ENCODE data around the gene PARD3.

PARD3 gene

DNA sequence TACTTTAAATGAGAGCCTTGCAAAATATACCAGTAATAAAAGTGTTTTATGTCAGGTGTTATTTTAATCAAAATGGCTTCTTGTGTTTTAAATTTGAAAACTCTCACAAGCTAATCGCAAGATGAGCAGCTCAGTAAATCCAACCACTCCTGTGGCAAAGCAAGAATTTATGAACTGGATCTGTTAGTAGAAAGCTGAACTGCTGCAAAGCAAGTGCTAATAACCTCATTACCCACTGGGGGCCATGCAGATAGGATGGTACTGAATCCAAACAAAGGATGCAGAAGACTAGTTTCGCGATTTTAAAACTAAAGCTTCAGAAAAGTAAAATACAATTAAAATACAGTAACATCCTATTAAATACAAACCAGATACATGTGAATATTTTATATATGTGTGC, 468.0 kb downstream of the PARD3 start:
- DNase-seq (ENCODE audit: low read depth in 2 of 2), result no peak

GRCh38 chr10:34346516-34347100, 468.5 kb downstream of the PARD3 start:
- no peak for DNase-seq (ENCODE audit: low read depth in 2 of 2)

GRCh38 chr10:34345383-34345782, 469.7 kb downstream of the PARD3 start:
- DNase-seq (ENCODE audit: low read depth in 2 of 2), result no peak

DNA sequence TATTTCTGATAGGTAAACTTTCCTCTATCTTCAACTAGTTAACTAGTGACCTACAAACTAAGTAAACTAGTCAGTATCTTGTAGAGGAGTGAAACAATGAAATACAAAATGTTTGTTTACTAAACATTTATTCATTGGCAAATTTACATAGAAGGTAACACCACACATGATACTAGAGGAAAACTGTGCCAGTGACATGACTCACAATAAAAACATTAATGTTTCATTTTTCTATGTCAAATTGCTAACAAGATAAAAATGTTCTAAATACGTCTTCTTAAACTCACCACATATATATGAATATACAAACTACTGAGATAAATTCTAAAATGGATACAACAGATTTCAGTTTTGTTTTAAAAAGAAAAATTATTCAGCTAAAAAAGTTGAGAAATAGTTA, 471.3 kb downstream of the PARD3 start:
- DNase-seq (ENCODE audit: low read depth in 2 of 2), result no peak

DNA sequence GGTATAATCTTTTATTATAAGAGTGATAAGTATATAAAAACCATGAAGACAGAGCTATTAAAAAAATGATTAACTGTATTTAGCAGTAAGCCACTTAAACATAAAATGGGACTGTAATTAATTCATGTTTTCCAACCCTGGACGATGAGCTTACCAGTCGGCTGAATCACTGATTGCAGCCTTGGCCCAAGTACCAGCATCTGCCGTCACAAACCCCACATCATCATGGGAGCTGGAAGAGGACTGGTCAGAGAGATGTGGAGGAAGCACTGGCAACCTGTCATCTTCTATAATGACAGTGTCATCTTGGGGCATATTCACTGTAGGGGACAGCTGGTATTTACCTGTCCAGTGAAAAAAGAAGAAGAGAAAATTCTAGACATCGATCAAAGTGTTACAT, 473.6 kb downstream of the PARD3 start:
- DNase-seq (ENCODE audit: low read depth in 2 of 2), result no peak

- no peak for DNase-seq (ENCODE audit: low read depth in 2 of 2)
These were observed 474.2 kb downstream of the PARD3 start for GRCh38 chr10:34340934-34341333.

DNA sequence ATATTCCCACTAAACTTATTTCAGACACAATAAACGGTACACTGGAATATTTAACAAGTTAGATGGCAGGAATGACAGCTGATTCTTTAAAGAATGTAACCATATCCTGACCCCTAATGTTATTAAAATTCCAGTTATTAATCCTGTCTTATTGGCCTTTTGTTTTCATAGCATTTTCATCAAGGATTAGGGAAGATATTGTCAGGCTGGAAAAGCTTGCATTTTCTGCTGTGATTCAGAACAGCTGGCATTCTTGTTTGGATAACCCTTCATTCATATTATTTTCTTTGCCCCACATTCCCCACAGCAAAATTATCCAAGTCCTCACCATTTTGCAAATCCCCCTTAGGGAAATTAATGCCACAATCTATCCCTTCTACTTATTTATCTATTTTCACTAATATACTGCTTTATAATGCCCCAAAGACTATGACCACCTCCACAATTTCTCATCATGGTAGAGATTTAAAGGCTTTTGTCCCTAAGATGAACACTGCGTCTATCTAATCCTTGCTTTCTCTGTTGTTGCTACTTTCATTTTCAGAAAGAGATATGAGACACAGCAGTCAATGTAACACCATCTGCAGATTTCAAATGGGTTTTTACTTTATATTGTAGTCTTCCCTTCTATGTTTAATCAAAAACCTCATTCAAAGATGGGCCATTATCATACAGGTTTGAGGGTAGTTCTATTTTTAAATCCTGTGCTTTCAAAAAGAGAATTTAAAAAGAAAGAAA, 475.1 kb downstream of the PARD3 start:
- no peak for DNase-seq (ENCODE audit: low read depth in 2 of 2)

GRCh38 chr10:34337917-34338316, 477.2 kb downstream of the PARD3 start:
- no peak for DNase-seq (ENCODE audit: low read depth in 2 of 2)

DNA sequence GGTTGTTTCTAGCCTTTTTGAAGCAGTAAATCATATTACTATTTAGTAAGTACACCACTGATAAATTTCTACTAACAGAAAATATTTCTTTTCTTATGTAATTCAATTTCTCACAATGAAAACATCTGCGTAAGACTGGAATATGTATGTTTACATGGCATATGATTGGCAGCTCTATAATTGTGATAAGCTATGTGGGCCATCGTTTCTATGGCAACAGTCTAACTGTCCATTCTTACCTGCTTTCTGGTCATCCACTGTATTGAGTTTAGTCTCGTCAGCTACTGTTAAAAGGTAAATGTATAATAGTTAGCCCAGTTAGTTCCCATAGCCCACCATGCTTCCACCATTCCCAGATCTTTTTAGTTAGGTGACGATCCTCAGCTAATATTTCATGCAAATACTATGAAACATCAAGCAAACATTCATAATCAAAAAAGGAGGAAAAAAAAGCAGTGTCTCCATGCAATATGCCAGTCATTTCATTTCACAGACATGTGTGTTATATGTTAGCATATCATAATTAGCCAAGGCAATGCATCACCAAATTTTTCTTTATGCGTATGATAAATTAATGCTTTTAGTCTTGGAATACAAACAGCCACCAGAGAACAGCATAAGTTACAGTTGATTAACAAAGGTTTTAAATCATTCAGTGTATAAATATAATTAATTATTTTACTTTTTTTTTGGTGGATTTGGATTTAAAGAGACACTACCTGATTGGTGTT, 479.0 kb downstream of the PARD3 start:
- DNase-seq (ENCODE audit: low read depth in 2 of 2), result no peak

GRCh38 chr10:34334908-34335307, 480.2 kb downstream of the PARD3 start:
- no peak for DNase-seq (ENCODE audit: low read depth in 2 of 2)

DNA sequence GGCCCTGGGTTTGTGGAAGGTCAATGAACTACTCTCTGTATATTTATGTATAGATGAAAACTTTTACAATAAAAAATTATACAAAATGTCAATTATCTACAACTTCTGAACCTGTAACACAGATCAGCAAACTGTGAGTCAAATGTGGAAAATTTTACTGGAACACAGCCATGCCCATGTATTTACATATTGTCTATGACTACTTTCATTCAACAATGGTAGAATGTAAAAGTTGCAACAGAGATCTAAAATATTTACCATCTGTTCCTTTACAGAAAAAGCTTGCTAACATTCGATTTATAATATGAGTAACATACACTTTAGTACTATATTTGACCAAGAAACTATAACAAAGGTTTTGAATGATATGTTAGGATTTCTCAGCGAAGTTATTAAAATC, 481.6 kb downstream of the PARD3 start:
- DNase-seq (ENCODE audit: low read depth in 2 of 2), result no peak

GRCh38 chr10:34327184-34327583, 487.9 kb downstream of the PARD3 start:
- no peak for DNase-seq (ENCODE audit: low read depth in 2 of 2)

- no peak for DNase-seq (ENCODE audit: low read depth in 2 of 2)
These were observed 491.9 kb downstream of the PARD3 start for GRCh38 chr10:34323192-34323591.

DNA sequence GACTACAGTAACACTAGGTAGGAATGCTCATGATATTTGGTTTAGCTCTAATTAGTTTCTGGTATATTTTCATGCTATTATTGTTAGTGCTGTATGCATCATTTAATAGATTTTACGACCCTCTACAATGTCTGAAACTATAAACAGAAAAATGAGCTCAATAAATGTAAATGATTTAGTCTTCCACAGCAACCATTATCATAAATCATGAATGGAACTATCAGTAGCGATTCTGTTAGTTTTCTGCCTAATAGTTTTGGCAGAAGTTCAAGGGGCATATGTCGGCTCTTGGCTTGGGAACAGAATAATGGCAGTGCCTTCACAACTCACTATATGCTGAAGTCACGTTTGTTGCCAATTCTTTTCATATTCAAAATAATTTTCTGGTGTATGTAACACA, 494.8 kb downstream of the PARD3 start:
- no peak for DNase-seq (ENCODE audit: low read depth in 2 of 2)

GRCh38 chr10:34319197-34319846, 495.8 kb downstream of the PARD3 start:
- no peak for DNase-seq (ENCODE audit: low read depth in 2 of 2)

- DNase-seq (ENCODE audit: low read depth in 2 of 2), result no peak
These were observed 498.9 kb downstream of the PARD3 start for GRCh38 chr10:34316154-34316553.

DNA sequence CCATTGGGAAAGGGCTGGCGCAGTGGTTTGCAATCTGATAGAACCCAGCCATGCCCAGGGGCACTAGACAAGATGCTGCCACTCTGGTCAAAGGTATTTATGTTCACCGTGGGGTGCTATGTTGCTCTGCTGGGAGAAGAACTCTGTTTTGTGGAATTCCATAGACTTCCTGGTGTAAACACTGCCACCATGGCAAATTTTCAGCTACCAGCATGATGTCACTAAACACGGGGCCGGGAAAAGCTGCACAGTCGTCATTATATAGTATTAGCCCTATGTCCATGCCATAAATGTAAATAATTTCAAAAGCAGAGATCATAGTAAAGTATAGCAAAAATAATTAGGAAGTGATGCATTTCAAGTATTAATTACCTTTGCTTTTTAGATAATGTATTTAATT, 500.6 kb downstream of the PARD3 start:
- DNase-seq (ENCODE audit: low read depth in 2 of 2), result no peak

GRCh38 chr10:34313888-34314287, 501.2 kb downstream of the PARD3 start:
- no peak for DNase-seq (ENCODE audit: low read depth in 2 of 2)

- no peak for DNase-seq (ENCODE audit: low read depth in 2 of 2)
These were observed 501.7 kb downstream of the PARD3 start for GRCh38 chr10:34313353-34313752.

DNA sequence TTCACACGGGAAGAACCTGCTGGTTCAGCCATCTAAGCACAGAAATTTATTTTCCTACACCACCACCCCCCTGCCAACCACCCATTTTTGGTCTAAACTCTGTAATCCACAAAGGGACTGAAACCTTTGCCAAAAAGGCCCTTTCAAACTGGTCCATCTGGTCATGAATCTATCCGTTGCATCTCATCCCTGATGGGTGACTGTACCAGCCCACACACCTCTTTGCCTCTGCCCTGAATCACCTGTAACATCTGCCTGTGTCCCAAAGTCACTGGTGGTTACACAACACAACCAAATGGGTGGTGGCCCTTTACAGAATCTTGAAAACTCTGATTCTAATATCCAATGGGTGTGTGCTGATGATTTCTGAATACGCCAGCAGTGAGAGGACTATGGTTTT, 503.4 kb downstream of the PARD3 start:
- no peak for DNase-seq (ENCODE audit: low read depth in 2 of 2)

DNA sequence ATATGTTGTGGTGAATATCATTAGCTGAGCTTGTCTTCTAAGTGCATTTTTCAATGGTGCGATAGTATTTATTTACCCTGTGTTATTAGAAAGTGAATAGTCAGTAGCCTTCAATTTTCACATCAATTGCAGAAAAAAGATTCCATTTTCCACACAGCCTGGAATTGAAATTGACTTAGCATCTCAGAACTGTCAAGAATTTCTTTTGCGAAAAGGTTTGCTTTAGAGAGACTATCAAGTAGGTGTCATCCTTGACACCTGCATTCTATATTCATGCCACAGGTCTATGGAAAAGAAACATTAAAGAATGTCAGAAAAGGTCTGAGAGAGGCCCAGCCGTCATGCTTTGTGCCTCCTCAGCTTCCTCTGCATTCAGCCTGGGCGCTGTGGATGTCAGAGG, 504.9 kb downstream of the PARD3 start:
- no peak for DNase-seq (ENCODE audit: low read depth in 2 of 2)

- DNase-seq (ENCODE audit: low read depth in 2 of 2), result no peak
These were observed 509.9 kb downstream of the PARD3 start for GRCh38 chr10:34305189-34305588.

DNA sequence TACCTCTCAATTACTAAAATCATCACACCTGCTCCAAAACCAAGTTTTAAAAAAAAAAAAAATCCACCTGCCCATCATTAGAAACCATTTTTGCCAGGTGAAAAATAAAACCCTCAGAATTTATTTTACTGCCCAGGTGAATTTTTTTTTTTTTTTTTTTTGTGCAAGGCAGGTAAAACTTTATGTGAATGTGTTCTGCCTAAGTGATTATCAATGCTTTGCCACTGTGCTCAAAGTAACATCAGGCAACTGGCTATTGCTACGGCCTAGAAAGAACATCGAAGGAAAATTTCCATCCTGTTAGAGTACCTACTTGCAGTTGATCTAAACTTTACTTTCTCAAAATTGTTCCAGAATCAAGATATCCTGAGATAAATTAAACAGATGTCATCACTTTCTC, 512.1 kb downstream of the PARD3 start:
- no peak for DNase-seq (ENCODE audit: low read depth in 2 of 2)
